ENCODE results near the gene RNF19B. TPM values are rescaled to one million over a fixed set of nuclear protein-coding genes. Genes with fewer than 3 reads are reported as not detected.
A peak's percentile ranks its signal among the peaks of the same experiment; 100 is the strongest.

RNF19B gene
- total and polyA plus RNA-seq, 2 of the 13 experiments (the other 11 are each of a cell fraction or from before 2014, with no cell fraction given), result 15.3 to 22.5 TPM

DNA sequence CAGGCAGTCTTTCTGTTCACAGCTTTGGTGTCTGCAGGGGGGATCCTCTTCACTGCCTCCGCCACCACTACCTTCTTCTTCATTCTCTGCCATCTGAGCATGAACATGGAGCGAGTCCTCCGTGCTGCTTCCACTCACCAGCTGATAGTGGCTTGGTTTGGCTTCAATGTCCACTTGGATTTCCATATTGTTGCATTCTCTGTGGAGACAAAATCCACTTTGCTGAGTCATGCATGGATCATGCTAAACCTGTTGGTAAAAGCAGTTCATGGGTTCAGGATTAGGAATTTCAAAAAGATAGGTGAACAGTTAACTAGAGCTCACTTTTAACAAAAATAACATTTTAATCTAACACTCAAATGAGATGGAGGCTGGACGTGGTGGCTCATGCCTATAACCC is 27.5 kb downstream of the RNF19B start:
- no peak overlapping the region for H3K4me2 ChIP-seq (ENCODE audit: low read depth, low read length)
- H3K27me3 ChIP-seq (ENCODE audit: control insufficient read depth in 1 of 2, insufficient read depth in 2 of 2, low read length in 2 of 2), result no peaks in the 10 kb centered on the region
- 98% methylated on average over 4 of the region's 4 CpGs for WGBS (ENCODE audit: low lambda C conversion rate)
- ATAC-seq (no peak), DNase-seq (ENCODE audit: low spot score) (no peak), FAIRE-seq (no peak)
- CTCF ChIA-PET (ENCODE audit: low intra/inter-chr PET ratio, low total read pairs), result no interaction called here
- no TSS peak for BruUV-seq (replicated peaks)
- H3K36me3 ChIP-seq (replicated peaks in 1 of 2; ENCODE audit: control insufficient read depth in 1 of 2, insufficient read depth in 2 of 2, low read length in 2 of 2), result peaks cover 9 to 43% of the 10 kb centered on the region in 2 experiments; a peak in 4 of 5 replicates
- H3K9me3 ChIP-seq (ENCODE audit: low read length), result no peaks in the 10 kb centered on the region
- peak overlapping the region; percentile 44 for H3K27ac ChIP-seq (ENCODE audit: extremely low read length, insufficient read depth, low read length)
- intact Hi-C loops (cut with micrococcal nuclease; ENCODE audit: unreplicated experiment) (loop anchor here (10.0 kb wide), 1 partner anchor 148 kb away; the partner anchor contains the start of gene AZIN2), in situ Hi-C loops (cut with HindIII; ENCODE audit: extremely low pct_ligation_motif_present, low pct_unique_long_range_greater_than_20kb) (no loop called here)
- no peak for TF ChIP-seq RELA (CRISPR knock-in tag; IDR thresholded peaks at IDR 0.05)
- TF ChIP-seq NFE2 (CRISPR knock-in tag; IDR thresholded peaks at IDR 0.05), result peak; percentile 49; the same call in 1 of the 2 replicates
- TF ChIP-seq, protein P1, sequence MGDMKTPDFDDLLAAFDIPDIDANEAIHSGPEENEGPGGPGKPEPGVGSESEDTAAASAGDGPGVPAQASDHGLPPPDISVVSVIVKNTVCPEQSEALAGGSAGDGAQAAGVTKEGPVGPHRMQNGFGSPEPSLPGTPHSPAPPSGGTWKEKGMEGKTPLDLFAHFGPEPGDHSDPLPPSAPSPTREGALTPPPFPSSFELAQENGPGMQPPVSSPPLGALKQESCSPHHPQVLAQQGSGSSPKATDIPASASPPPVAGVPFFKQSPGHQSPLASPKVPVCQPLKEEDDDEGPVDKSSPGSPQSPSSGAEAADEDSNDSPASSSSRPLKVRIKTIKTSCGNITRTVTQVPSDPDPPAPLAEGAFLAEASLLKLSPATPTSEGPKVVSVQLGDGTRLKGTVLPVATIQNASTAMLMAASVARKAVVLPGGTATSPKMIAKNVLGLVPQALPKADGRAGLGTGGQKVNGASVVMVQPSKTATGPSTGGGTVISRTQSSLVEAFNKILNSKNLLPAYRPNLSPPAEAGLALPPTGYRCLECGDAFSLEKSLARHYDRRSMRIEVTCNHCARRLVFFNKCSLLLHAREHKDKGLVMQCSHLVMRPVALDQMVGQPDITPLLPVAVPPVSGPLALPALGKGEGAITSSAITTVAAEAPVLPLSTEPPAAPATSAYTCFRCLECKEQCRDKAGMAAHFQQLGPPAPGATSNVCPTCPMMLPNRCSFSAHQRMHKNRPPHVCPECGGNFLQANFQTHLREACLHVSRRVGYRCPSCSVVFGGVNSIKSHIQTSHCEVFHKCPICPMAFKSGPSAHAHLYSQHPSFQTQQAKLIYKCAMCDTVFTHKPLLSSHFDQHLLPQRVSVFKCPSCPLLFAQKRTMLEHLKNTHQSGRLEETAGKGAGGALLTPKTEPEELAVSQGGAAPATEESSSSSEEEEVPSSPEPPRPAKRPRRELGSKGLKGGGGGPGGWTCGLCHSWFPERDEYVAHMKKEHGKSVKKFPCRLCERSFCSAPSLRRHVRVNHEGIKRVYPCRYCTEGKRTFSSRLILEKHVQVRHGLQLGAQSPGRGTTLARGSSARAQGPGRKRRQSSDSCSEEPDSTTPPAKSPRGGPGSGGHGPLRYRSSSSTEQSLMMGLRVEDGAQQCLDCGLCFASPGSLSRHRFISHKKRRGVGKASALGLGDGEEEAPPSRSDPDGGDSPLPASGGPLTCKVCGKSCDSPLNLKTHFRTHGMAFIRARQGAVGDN (CRISPR knock-in tag; IDR thresholded peaks at IDR 0.05), result 0 out of 2 replicates have a peak, but pooled peaks have one; percentile 19
- peak; percentile 68 for TF ChIP-seq MAFF (IDR thresholded peaks at IDR 0.05; ENCODE audit: low read depth, low read length)
- TF ChIP-seq NFE2L2 (IDR thresholded peaks at IDR 0.05; ENCODE audit: low read length), result peak; percentile 95
- TF ChIP-seq MAFG (CRISPR knock-in tag; IDR thresholded peaks at IDR 0.05), result peak; percentile 51; the same call in 1 of the 2 replicates
- peak; percentile 71 to 73 for TF ChIP-seq MAFK (conservative IDR thresholded peaks at IDR 0.05 in 1 of 2, IDR thresholded peaks at IDR 0.05 in 1 of 2; ENCODE audit: low read length in 2 of 2)
- TF ChIP-seq ERF (CRISPR knock-in tag; IDR thresholded peaks at IDR 0.05), result no peak
- TF ChIP-seq IRF2 (CRISPR knock-in tag; IDR thresholded peaks at IDR 0.05), result no peak
- POLR2A ChIA-PET, result interaction anchor here (0.6 to 1.3 kb wide), 2 partner anchors 15 to 28 kb away, joined by 4 to 5 read pairs; partner anchors contain the start of gene RNF19B
- no peaks in the 10 kb centered on the region for H4K20me1 ChIP-seq (ENCODE audit: insufficient read depth, low read length)
- no peaks in the 10 kb centered on the region for H3K79me2 ChIP-seq (ENCODE audit: insufficient read depth, low read length)
- H3K4me3 ChIP-seq (replicated peaks in 1 of 3; ENCODE audit: insufficient read depth in 1 of 3, low read depth in 2 of 3, low read length in 3 of 3), result no peak overlapping the region
- H3K4me1 ChIP-seq (ENCODE audit: insufficient read depth, low read length), result peaks cover 45% of the 10 kb centered on the region
- H3K9ac ChIP-seq (ENCODE audit: insufficient read depth, low read depth, low read length), result no peak overlapping the region
- H2AFZ ChIP-seq (ENCODE audit: low read length), result no peak overlapping the region
